RWPE1 (cell line): ENCODE data around the gene ZNF432.
"Not testable (repeated sequence)": the region's sequence is repeated elsewhere in the genome, so short reads cannot be mapped to it uniquely, and the experiment has no call there.

Experiments used
- CTCF ChIA-PET: fragments of 350-600 bp; sonication (Branson Sonifier 250); formaldehyde crosslinking; extraction: SDS; loops from one replicate; lab custom pipeline; 2021; lab: Yijun Ruan, JAX
- POLR2A ChIA-PET: fragments of 400-600 bp; formaldehyde crosslinking; extraction: SDS; loops from one replicate; lab custom pipeline; 2020; ENCODE audit warnings: antibody characterized with exemption; ENCODE audit not compliant: low non-redundant PET; lab: Yijun Ruan, JAX
- DNase-seq: peaks from one replicate; pipeline ENCODE4 v3.0.0; 2012; ENCODE audit warnings: low spot score
- H3K27ac ChIP-seq: fragments of 450-650 bp; 2 replicates; pipeline ENCODE4 v1.5.1; 2017
- TF ChIP-seq, protein P1 (sequence below): fragments of 450-650 bp; conservative IDR thresholded peaks from 2 replicates; pipeline ENCODE4 v1.5.1; 2017; ENCODE audit warnings: low read depth, mild to moderate bottlenecking

Gene ZNF432

DNA sequence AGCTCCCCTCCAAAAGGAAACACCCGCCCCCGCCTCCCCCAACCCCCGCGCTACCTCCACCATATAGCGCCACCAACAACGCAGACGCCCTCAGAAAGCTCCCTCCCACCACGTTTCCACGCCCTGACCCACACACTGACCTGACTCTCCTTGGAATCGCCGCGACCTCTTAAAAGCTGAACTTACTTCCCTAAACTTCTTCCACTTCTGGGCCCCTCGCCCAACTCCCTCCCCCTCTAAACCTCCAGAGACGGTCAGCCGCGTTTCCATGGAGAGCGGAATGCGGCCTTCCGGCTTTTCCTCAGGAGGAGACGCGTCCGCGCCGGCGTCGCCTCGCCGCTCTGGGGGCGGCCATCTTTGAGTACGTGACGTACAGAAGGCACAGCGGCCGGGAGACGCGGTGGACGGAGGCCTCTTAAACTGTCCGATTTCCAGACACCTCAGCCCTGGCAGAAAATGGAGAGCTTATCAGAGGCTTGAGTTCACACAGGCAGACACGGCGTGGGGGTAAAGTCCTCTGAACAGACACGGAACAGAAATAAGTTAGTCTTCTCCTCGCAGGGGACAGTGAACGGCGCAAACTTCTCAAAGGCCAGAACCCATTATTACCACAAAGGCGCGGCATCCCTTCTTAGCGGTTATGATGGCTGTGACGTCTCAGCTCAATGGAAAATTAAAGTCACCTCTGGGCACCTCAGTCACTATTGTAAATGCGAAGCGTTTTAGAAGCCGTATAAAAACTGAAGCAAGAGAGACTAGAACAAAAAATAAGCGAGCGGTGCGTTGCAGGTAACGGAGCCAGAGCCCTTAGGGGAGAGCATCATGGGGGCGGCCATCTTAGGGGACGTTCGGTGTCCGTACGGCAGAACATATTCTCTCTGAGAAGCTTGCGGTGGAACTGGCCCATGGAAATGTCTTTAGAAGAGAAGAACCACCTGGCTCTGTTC, at the start of gene ZNF432:
ZNF432 (minus strand) TSS at position 284 of the 947 bp plus-strand sequence. CDS start 1,970 bp downstream, outside the sequence.
- TF ChIP-seq, protein P1, sequence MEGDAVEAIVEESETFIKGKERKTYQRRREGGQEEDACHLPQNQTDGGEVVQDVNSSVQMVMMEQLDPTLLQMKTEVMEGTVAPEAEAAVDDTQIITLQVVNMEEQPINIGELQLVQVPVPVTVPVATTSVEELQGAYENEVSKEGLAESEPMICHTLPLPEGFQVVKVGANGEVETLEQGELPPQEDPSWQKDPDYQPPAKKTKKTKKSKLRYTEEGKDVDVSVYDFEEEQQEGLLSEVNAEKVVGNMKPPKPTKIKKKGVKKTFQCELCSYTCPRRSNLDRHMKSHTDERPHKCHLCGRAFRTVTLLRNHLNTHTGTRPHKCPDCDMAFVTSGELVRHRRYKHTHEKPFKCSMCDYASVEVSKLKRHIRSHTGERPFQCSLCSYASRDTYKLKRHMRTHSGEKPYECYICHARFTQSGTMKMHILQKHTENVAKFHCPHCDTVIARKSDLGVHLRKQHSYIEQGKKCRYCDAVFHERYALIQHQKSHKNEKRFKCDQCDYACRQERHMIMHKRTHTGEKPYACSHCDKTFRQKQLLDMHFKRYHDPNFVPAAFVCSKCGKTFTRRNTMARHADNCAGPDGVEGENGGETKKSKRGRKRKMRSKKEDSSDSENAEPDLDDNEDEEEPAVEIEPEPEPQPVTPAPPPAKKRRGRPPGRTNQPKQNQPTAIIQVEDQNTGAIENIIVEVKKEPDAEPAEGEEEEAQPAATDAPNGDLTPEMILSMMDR: no peak
- CTCF ChIA-PET: interaction anchor here (1.0 kb wide), 1 partner anchor 189 kb away, joined by 3 read pairs; no protein-coding TSS in a partner anchor
- POLR2A ChIA-PET: no interaction called here

DNA sequence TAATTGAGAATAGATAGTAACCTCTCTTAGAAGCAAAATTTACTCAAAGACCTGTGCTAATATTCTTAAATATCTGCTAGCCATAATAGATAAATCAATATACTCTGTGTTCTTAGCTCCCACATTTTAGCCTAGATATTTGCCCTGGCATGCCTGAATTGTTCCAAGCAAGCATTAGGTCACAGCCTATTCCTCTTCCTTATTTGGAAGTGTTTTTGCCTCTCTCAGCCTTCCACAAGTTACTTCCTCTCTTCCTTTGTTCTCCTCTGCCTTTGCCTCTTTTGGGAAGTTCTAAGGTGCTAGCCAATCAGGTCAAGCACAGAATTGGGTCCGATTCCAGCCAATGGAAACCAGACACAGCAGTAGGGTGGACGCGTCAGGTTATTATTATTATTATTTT, 47.8 kb upstream of the ZNF432 start:
- CTCF ChIA-PET, POLR2A ChIA-PET, DNase-seq: not testable (repeated sequence)
- H3K27ac ChIP-seq: peak overlapping the region; percentile 16; the same call in 1 of the 2 replicates

More for the DNA sequence above, at the start of gene ZNF432:
- peak within 1 kb of the TSS; percentile 86 for H3K27ac ChIP-seq
- peak; percentile 70 for DNase-seq

DNA sequence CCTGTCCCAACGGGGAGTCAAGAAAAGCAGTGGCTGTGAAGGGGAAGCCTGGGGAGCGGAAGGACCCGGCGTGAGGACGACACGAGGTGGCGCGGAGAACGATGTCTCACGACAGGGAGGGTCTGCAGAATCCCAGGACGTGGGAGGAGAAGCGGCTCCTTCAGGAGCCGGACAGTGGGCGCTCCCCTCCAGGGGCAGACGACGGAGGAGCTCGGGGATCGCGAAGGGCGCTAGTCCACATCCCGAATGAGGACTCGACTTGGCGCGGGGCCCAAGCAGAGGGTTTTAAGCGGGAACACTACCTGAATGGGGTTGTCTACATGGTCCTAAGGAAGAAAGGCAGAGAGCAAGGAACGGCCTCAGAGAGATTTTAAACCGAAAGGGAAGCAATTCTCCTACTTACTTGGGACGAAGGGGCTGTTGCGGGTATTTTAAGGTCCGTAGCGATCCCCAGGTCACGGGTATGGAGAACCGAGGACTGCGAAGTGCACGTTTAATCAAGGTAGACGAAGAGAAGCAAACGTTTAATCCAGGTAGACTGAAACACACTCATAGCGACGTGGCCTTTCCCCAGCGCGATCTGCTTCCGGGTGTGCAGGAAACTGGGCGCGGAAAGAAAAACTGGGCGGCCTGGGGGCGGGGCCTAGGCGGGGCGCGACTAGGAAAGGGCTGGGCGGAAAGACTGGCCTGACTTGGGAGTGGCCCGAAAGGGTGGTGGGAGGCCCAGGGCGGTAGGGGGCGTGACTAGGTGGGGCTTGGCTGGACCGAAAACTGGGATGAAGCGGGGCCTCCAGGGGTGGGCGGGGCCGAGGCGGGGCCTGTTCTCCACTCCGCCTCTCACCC, 46.8 kb upstream of the ZNF432 start, which contains the start of gene ZNF841:
ZNF841 (minus strand) TSS at position 594 of the 843 bp plus-strand sequence. CDS start 10,964 bp downstream, outside the sequence.
- TF ChIP-seq, protein P1: no peak
- peak within 1 kb of the TSS; percentile 78 for H3K27ac ChIP-seq

DNA sequence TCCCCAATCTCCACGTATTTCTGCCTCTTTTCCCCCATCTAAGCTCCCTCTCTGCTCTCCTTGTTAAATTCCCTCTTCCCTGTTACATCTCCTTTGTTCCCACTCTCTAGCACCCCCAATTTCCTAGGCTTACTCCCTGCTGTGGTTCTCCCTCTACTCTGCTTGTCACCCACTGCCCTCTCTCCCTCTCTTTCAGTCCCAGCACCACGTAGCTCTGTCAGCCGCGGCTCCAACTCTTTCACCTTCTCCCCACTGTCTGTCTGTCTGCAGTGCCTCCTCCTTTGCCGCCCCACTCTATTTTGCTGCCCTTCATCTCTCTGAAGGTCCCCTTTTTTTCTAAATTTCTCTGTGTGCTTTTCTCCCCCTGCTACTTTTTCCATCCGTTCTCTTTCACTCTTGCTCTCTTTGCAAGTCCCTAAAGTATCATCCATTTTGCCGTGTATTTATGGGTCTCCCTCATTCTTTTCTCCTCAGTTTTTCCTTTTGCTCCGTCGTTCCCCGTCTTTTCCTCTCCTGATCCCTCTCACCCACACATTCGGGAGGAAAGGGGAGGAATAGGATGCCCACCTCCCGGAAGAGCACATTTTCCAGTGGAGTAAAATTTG, 46.0 kb upstream of the ZNF432 start:
- DNase-seq: no peak
- TF ChIP-seq, protein P1: no peak
- CTCF ChIA-PET: interaction anchor here (0.7 kb wide), 1 partner anchor 388 kb away, joined by 4 read pairs; no protein-coding TSS in a partner anchor
- POLR2A ChIA-PET: no interaction called here
- peak overlapping the region; percentile 78 for H3K27ac ChIP-seq

More for the DNA sequence above, 46.8 kb upstream of the ZNF432 start, which contains the start of gene ZNF841:
- ChIA-PET CTCF (no interaction called here), POLR2A (no interaction called here)
- peak; percentile 88 for DNase-seq

DNA sequence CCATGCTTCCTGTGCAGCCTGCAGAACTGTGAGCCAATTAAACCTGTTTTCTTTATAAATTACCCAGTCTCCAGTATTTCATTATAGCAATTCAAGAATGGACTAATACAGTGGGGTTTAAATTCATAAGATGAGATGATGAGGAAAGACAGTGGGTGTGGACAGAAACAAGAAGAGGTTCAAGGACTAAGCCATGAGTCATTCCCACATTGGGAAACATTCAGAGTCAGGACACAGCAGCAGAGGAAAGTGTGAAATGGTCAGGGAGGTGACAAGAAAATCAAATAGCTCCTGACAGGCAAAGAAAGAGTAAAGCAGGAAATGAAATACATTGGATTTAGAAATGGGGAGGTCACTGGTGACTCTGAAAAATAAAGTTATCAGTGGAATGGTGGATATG, 37.8 kb upstream of the ZNF432 start:
- TF ChIP-seq, protein P1: no peak
- POLR2A ChIA-PET: no interaction called here
- CTCF ChIA-PET: interaction anchor here (0.7 kb wide), 1 partner anchor 207 kb away, joined by 3 read pairs; no protein-coding TSS in a partner anchor
- DNase-seq: no peak
- no peak overlapping the region for H3K27ac ChIP-seq

DNA sequence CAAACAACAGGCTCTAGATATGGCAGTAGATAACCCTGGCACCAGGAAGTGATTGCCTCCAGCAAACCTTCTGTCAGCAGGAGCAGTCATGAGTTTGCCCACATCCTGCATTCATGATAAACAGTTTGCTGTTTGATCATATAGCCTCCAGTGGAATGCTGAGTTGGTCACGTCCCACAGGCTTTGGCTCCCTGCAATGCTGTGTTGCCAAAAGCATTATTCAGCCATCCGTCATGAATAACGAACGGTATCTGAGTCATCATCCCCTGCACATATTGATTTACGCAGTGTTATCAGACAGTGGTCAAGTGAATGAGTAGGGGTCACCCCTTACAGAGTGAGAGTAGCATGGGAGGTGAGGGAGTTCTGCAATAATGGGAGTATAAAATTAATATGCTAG, 21.9 kb upstream of the ZNF432 start:
- DNase-seq: no peak
- CTCF ChIA-PET: no interaction called here
- POLR2A ChIA-PET: no interaction called here
- TF ChIP-seq, protein P1: no peak
- no peak overlapping the region for H3K27ac ChIP-seq
